NB4 (cell line): ENCODE measurements around the gene FASTK.

ENCODE experiments used
- MYC ChIP-seq: IDR thresholded peaks from 2 replicates; pipeline ENCODE4 v1.6.1; 2011; ENCODE audit warnings: low read depth, low read length
- TF ChIP-seq, protein P1 (sequence below): IDR thresholded peaks from one replicate; pipeline ENCODE4 v1.5.1; 2012; ENCODE audit warnings: low read depth, low read length

GRCh38 chr7:151043959-151044358 is 36.6 kb downstream of the FASTK start:
- TF ChIP-seq MYC = no peak
- TF ChIP-seq, protein P1, sequence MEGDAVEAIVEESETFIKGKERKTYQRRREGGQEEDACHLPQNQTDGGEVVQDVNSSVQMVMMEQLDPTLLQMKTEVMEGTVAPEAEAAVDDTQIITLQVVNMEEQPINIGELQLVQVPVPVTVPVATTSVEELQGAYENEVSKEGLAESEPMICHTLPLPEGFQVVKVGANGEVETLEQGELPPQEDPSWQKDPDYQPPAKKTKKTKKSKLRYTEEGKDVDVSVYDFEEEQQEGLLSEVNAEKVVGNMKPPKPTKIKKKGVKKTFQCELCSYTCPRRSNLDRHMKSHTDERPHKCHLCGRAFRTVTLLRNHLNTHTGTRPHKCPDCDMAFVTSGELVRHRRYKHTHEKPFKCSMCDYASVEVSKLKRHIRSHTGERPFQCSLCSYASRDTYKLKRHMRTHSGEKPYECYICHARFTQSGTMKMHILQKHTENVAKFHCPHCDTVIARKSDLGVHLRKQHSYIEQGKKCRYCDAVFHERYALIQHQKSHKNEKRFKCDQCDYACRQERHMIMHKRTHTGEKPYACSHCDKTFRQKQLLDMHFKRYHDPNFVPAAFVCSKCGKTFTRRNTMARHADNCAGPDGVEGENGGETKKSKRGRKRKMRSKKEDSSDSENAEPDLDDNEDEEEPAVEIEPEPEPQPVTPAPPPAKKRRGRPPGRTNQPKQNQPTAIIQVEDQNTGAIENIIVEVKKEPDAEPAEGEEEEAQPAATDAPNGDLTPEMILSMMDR = no peak
